ENCODE data around the gene OGN.

- TF ChIP-seq ZNF274 (CRISPR knock-in tag; IDR thresholded peaks at IDR 0.05) (no peak), ZNF331 (CRISPR knock-in tag; IDR thresholded peaks at IDR 0.05) (no peak), GPN1 (CRISPR knock-in tag; IDR thresholded peaks at IDR 0.05; ENCODE audit: borderline replicate concordance) (no peak), TCF12 (IDR thresholded peaks at IDR 0.05) (no peak), TCF12 (CRISPR knock-in tag; IDR thresholded peaks at IDR 0.05) (no peak), NBN (conservative IDR thresholded peaks at IDR 0.05) (no peak), ZNF354B (CRISPR knock-in tag; IDR thresholded peaks at IDR 0.05) (no peak), ZSCAN12 (CRISPR knock-in tag; IDR thresholded peaks at IDR 0.05) (no peak), KDM2A (CRISPR knock-in tag; IDR thresholded peaks at IDR 0.05; ENCODE audit: borderline replicate concordance, low read depth) (no peak), ZNF121 (CRISPR knock-in tag; IDR thresholded peaks at IDR 0.05) (no peak), EZH2 (conservative IDR thresholded peaks at IDR 0.05; ENCODE audit: low read depth, low read length) (no peak)
These were observed 25.5 kb upstream of the OGN start for GRCh38 chr9:92429836-92430235.

Data from HepG2 (cell line).